Neural cell (in vitro differentiated cells): ENCODE data around the gene REPS2. TPM values are rescaled to one million over a fixed set of nuclear protein-coding genes. Genes with fewer than 3 reads are reported as not detected.

ENCODE experiments used
- H2AFZ ChIP-seq: fragments of 200-600, 300-800 bp; sonication (generic), shearing (Covaris generic); 2 replicates; pipeline ENCODE4 v1.6.0; 2014; ENCODE audit warnings: low read depth, mild to moderate bottlenecking, antibody characterized with exemption, low read length, moderate library complexity
- H3F3A ChIP-seq: fragments of 200-600 bp; shearing (Covaris generic); 2 replicates; pipeline ENCODE4 v1.6.1; 2016; ENCODE audit warnings: mild to moderate bottlenecking, moderate library complexity, mixed read lengths, antibody characterized with exemption, low read length; ENCODE audit not compliant: insufficient read depth, poor library complexity, severe bottlenecking
- H3K27ac ChIP-seq: fragments of 200-600, 300-800 bp; sonication (generic), shearing (Covaris generic); 2 replicates; pipeline ENCODE4 v1.5.1; 2014; ENCODE audit warnings: mild to moderate bottlenecking, low read length, moderate library complexity
- H3K27me3 ChIP-seq: fragments of 300-800, 200-600 bp; sonication (generic), shearing (Covaris generic); 2 replicates; pipeline ENCODE4 v1.6.0; 2014; ENCODE audit warnings: mild to moderate bottlenecking, low read depth, low read length, moderate library complexity; ENCODE audit not compliant: insufficient read depth
- H3K36me3 ChIP-seq: fragments of 300-800, 200-600 bp; sonication (generic), shearing (Covaris generic); 2 replicates; pipeline ENCODE4 v1.5.1; 2014; ENCODE audit warnings: mild to moderate bottlenecking, antibody characterized with exemption, low read length, moderate library complexity; ENCODE audit not compliant: insufficient read depth
- H3K4me2 ChIP-seq: fragments of 300-800, 200-600 bp; sonication (generic), shearing (Covaris generic); 2 replicates; pipeline ENCODE4 v1.6.0; 2014; ENCODE audit warnings: mild to moderate bottlenecking, low read length
- H3K4me3 ChIP-seq: fragments of 300-800, 200-600 bp; sonication (generic), shearing (Covaris generic); 2 replicates; pipeline ENCODE4 v1.5.1; 2014; ENCODE audit warnings: mild to moderate bottlenecking, low read length, moderate library complexity
- H3K79me2 ChIP-seq: fragments of 200-600 bp; shearing (Covaris generic); replicated peaks from 2 replicates; pipeline ENCODE4 v1.6.0; 2014; ENCODE audit warnings: mild to moderate bottlenecking, low read length, moderate library complexity; ENCODE audit not compliant: insufficient read depth
- H3K9ac ChIP-seq: fragments of 300-800, 200-600 bp; sonication (generic), shearing (Covaris generic); 2 replicates; pipeline ENCODE4 v1.6.1; 2016; ENCODE audit warnings: mild to moderate bottlenecking, low read length, mixed read lengths
- H3K9me2 ChIP-seq: fragments of 200-600 bp; shearing (Covaris generic); 2 replicates; pipeline ENCODE4 v1.6.1; 2016; ENCODE audit warnings: mild to moderate bottlenecking, low read length, mixed read lengths; ENCODE audit not compliant: insufficient read depth
- H3K9me3 ChIP-seq: fragments of 200-600, 300-800 bp; sonication (generic), shearing (Covaris generic); 2 replicates; pipeline ENCODE4 v1.6.1; 2016; ENCODE audit warnings: mild to moderate bottlenecking, mixed run types, low read length, moderate library complexity, mixed read lengths
- H4K20me1 ChIP-seq: fragments of 200-600 bp; shearing (Covaris generic); 2 replicates; pipeline ENCODE4 v1.6.1; 2016; ENCODE audit warnings: mild to moderate bottlenecking, mixed run types; ENCODE audit not compliant: insufficient read depth
- CTCF ChIP-seq: fragments of 450-650 bp; IDR thresholded peaks from 2 replicates; pipeline ENCODE4 v1.5.1; 2014; ENCODE audit warnings: antibody characterized with exemption, mild to moderate bottlenecking, moderate library complexity; ENCODE audit not compliant: poor library complexity, severe bottlenecking
- EP300 ChIP-seq: fragments of 450-650 bp; conservative IDR thresholded peaks from 2 replicates; pipeline ENCODE4 v1.6.1; 2014; ENCODE audit warnings: antibody characterized with exemption, mild to moderate bottlenecking, moderate library complexity; ENCODE audit not compliant: poor library complexity, severe bottlenecking
- EZH2 ChIP-seq: fragments of 200-600, 300-800 bp; shearing (Covaris generic), sonication (generic); IDR thresholded peaks from 2 replicates; pipeline ENCODE4 v1.6.1; 2014; ENCODE audit warnings: antibody characterized with exemption, low read length, borderline replicate concordance, mild to moderate bottlenecking; ENCODE audit not compliant: insufficient read depth, poor library complexity, severe bottlenecking
- MXI1 ChIP-seq: fragments of 450-650 bp; conservative IDR thresholded peaks from 2 replicates; pipeline ENCODE4 v1.6.1; 2014; ENCODE audit warnings: antibody characterized with exemption, mild to moderate bottlenecking; ENCODE audit not compliant: poor library complexity, severe bottlenecking
- POLR2AphosphoS5 ChIP-seq: IDR thresholded peaks from 2 replicates; pipeline ENCODE4 v1.6.1; 2012
- RAD21 ChIP-seq: fragments of 450-650 bp; conservative IDR thresholded peaks from 2 replicates; pipeline ENCODE4 v1.6.1; 2014; ENCODE audit warnings: antibody characterized with exemption, mild to moderate bottlenecking, moderate library complexity
- REST ChIP-seq: IDR thresholded peaks from 2 replicates; pipeline ENCODE4 v1.6.1; 2012; ENCODE audit warnings: borderline replicate concordance
- SMC3 ChIP-seq: fragments of 450-650 bp; conservative IDR thresholded peaks from 2 replicates; pipeline ENCODE4 v1.6.1; 2014; ENCODE audit warnings: antibody characterized with exemption, mild to moderate bottlenecking, moderate library complexity; ENCODE audit not compliant: poor library complexity
- TAF1 ChIP-seq: IDR thresholded peaks from 2 replicates; pipeline ENCODE4 v1.6.1; 2012; ENCODE audit warnings: low read depth
- polyA plus RNA-seq: library from polyadenylated mRNA; depleted of rRNA; stranded (reverse); fragments of >200 nt; gene quantifications from 2 replicates; pipeline ENCODE4 v1.2.3, GENCODE V29; 2014

The REPS2 gene
- polyA plus RNA-seq, 1 donor from 2014 or later: 15.1 TPM

GRCh38 chrX:17164079-17164478 lies 217.6 kb downstream of the REPS2 start:
- Histone ChIP-seq H3K9ac (no peak overlapping the region), H3K36me3 (no peaks in the 10 kb centered on the region), H3K27me3 (no peaks in the 10 kb centered on the region), H2AFZ (no peak overlapping the region), H3F3A (no peaks in the 10 kb centered on the region), H3K79me2 (no peaks in the 10 kb centered on the region), H3K4me2 (no peak overlapping the region), H3K27ac (no peak overlapping the region), H3K4me3 (no peak overlapping the region), H3K9me2 (no peaks in the 10 kb centered on the region), H4K20me1 (no peaks in the 10 kb centered on the region), H3K9me3 (no peaks in the 10 kb centered on the region)
- TF ChIP-seq RAD21: no peak
- TF ChIP-seq POLR2AphosphoS5: no peak
- no peak for TF ChIP-seq REST
- no peak for TF ChIP-seq SMC3
- no peak for TF ChIP-seq CTCF

GRCh38 chrX:17164941-17165340 lies 218.5 kb downstream of the REPS2 start:
- H3K36me3 ChIP-seq: no peaks in the 10 kb centered on the region
- no peak overlapping the region for H2AFZ ChIP-seq
- H3K4me2 ChIP-seq: no peak overlapping the region
- H3K27ac ChIP-seq: no peak overlapping the region
- no peak overlapping the region for H3K4me3 ChIP-seq
- no peaks in the 10 kb centered on the region for H3K9me3 ChIP-seq
- no peaks in the 10 kb centered on the region for H3K27me3 ChIP-seq
- H3F3A ChIP-seq: no peaks in the 10 kb centered on the region
- no peak for TF ChIP-seq MXI1
- TF ChIP-seq SMC3: no peak
- TF ChIP-seq REST: no peak
- no peak for TF ChIP-seq TAF1
- TF ChIP-seq RAD21: no peak
- TF ChIP-seq EP300: no peak
- no peak for TF ChIP-seq POLR2AphosphoS5
- no peak for TF ChIP-seq CTCF
- TF ChIP-seq EZH2: no peak
- no peaks in the 10 kb centered on the region for H3K79me2 ChIP-seq
- no peak overlapping the region for H3K9ac ChIP-seq
- H3K9me2 ChIP-seq: no peaks in the 10 kb centered on the region
- H4K20me1 ChIP-seq: no peaks in the 10 kb centered on the region
